HUES48 (cell line): ENCODE data around the gene EBLN2.

ENCODE experiments used
- H3K27ac ChIP-seq: one replicate; pipeline ENCODE4 v1.7.0; 2013; ENCODE audit warnings: low read depth, low read length, inconsistent platforms
- H3K27me3 ChIP-seq: 2 replicates; pipeline ENCODE4 v1.6.1; 2013; ENCODE audit warnings: mild to moderate bottlenecking, low read length; ENCODE audit not compliant: control insufficient read depth, insufficient read depth
- H3K36me3 ChIP-seq: 2 replicates; pipeline ENCODE4 v1.6.1; 2013; ENCODE audit warnings: low read length; ENCODE audit not compliant: control insufficient read depth, insufficient read depth
- H3K4me1 ChIP-seq: 2 replicates; pipeline ENCODE4 v1.6.1; 2013; ENCODE audit warnings: mild to moderate bottlenecking, low read length; ENCODE audit not compliant: control insufficient read depth, insufficient read depth
- H3K4me3 ChIP-seq: 2 replicates; pipeline ENCODE4 v1.5.1; 2013; ENCODE audit warnings: mild to moderate bottlenecking, low read depth, low read length
- H3K9ac ChIP-seq: 2 replicates; pipeline ENCODE4 v1.6.1; 2013; ENCODE audit warnings: mild to moderate bottlenecking, low read depth, low read length, moderate library complexity
- H3K9me3 ChIP-seq: 2 replicates; pipeline ENCODE4 v1.6.1; 2013; ENCODE audit warnings: low read length; ENCODE audit not compliant: control insufficient read depth, insufficient read depth

EBLN2 gene

DNA sequence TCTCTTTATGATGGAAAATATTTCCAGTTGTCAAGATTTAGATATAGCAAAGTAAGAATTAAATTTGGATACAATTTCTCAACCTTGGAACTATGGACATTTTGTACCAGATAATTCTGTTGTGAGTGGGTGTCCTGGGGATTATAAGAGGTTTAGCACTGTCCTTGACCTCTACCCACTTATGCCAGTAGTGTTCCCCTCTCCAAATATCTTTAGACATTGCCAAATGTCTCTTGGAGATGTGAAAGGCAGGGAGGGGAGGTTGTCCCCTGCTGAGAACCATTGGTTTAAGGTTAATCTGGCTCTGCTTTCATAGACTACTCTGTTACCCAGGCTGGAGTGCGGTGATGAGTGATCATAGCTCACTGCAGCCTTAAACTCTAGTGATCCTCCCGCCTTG lies at the start of gene EBLN2:
TSS of gene EBLN2 (plus strand) at position 244 of the 400 bp plus-strand sequence. CDS start 423 bp downstream, outside the sequence.
- Histone ChIP-seq H3K9ac (no peak within 1 kb of the TSS), H3K9me3 (no peaks in the 10 kb centered on the region), H3K4me1 (no peaks in the 10 kb centered on the region), H3K36me3 (peaks cover 72% of the 10 kb centered on the region), H3K27me3 (no peaks in the 10 kb centered on the region), H3K27ac (no peak within 1 kb of the TSS), H3K4me3 (no peak within 1 kb of the TSS)

DNA sequence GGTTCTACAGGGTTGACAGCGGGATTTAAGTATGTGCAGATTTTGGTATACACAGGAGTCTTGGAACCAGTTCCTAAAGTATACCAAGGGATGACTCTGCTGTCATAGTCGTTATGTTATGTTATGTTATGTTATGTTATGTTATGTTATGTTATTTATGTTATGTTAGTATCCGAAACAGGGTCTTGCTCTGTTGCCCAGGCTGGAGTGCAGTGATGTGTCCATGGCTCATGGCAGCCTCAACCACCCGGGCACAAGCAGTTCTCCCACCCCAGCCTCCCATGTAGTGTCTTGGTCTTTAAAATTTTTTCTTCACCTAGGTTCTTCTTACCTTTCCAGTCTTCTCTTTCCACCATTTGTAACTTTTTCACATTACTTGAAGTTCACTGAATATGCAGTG lies 43.2 kb upstream of the EBLN2 start:
- Histone ChIP-seq H3K27me3 (no peaks in the 10 kb centered on the region), H3K9ac (no peak overlapping the region), H3K36me3 (0 out of 2 replicates have a peak, but pooled peaks cover 7% of the 10 kb centered on the region), H3K9me3 (no peaks in the 10 kb centered on the region), H3K4me3 (no peak overlapping the region), H3K27ac (no peak overlapping the region), H3K4me1 (peaks cover 12% of the 10 kb centered on the region)

DNA sequence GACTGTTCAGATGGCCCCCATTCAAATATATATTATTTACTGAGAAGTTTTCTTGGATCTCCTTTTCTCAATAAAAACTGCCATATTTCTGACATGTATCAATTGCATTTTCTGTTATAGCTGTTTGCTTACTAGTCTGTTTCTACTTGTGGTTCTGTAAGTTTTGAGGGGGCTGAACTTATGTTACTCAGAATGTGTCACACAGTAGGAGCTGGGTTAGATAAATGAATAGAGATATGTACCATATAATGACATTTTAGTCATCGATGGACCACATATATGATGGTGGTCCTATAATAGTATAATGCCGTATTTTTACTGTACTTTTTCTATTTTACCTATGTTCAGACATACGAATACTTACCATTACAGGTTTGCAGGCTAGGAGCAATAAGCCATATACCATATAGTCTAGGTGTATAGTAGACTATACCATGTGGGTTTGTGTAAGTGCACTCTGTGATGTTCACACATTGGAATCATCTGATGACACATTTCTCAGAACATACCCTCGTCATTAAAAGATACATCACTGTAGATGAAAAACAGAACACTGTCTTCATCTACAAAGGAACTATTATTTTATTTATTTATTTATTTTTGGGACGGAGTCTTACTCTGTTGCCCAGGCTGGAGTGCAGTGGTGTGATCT lies 42.5 kb upstream of the EBLN2 start:
- H3K4me3 ChIP-seq: no peak overlapping the region
- peaks cover 17% of the 10 kb centered on the region for H3K4me1 ChIP-seq
- no peaks in the 10 kb centered on the region for H3K27me3 ChIP-seq
- H3K9me3 ChIP-seq: no peaks in the 10 kb centered on the region
- 0 out of 2 replicates have a peak, but pooled peaks cover 7% of the 10 kb centered on the region for H3K36me3 ChIP-seq
- H3K9ac ChIP-seq: no peak overlapping the region
- H3K27ac ChIP-seq: no peak overlapping the region

DNA sequence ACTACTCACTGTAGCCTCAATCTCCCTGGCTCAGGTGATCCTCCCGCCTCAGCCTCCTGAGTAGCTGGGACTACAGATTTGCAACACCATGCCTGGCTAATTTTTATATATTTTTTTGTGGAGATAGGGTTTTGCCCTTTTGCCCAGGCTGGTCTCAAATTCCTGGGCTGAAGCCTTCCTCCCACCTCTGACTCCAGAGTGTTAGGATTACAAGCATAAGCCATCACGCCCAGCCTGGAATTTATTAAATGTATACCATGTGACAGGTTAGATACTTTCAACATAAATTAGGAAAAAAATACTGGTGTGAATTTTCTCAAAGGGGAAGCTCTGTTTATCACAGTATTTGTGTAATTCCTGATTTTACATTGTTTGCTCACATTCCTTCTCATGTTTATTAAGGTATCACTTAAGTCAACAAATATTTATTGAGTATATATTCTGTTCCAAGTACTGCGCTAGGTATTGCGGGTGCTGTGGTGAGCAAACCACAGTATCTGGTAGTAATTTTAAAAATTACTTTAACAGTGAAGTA lies 40.1 kb upstream of the EBLN2 start:
- no peaks in the 10 kb centered on the region for H3K27me3 ChIP-seq
- no peak overlapping the region for H3K27ac ChIP-seq
- H3K4me3 ChIP-seq: no peak overlapping the region
- H3K9ac ChIP-seq: no peak overlapping the region
- H3K4me1 ChIP-seq: peaks cover 28% of the 10 kb centered on the region
- 0 out of 2 replicates have a peak, but pooled peaks cover 7% of the 10 kb centered on the region for H3K36me3 ChIP-seq
- H3K9me3 ChIP-seq: no peaks in the 10 kb centered on the region

DNA sequence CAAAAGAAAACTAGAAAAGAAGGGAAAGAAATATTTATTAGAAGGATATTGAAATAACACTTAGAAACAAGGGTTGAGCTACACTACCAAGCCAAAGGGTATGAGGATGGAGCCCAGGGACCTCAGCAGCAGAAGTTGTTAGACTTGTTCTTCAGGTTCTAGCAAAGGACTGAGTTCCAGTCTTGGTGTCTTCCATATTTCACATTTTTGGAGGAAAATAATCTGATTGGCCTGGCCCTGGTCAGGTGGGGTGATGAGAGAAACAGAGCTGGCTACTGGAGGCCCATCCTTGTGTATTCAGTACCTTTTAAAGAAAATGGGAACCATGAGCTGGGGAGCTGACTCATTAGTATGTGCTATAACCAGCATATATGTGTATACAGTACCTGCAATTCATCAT lies 36.6 kb upstream of the EBLN2 start:
- Histone ChIP-seq H3K9me3 (no peaks in the 10 kb centered on the region), H3K4me1 (peaks cover 38% of the 10 kb centered on the region), H3K36me3 (no peaks in the 10 kb centered on the region), H3K27me3 (no peaks in the 10 kb centered on the region), H3K27ac (no peak overlapping the region), H3K9ac (no peak overlapping the region), H3K4me3 (peak overlapping the region; percentile 22; the same call in 1 of the 2 replicates)

DNA sequence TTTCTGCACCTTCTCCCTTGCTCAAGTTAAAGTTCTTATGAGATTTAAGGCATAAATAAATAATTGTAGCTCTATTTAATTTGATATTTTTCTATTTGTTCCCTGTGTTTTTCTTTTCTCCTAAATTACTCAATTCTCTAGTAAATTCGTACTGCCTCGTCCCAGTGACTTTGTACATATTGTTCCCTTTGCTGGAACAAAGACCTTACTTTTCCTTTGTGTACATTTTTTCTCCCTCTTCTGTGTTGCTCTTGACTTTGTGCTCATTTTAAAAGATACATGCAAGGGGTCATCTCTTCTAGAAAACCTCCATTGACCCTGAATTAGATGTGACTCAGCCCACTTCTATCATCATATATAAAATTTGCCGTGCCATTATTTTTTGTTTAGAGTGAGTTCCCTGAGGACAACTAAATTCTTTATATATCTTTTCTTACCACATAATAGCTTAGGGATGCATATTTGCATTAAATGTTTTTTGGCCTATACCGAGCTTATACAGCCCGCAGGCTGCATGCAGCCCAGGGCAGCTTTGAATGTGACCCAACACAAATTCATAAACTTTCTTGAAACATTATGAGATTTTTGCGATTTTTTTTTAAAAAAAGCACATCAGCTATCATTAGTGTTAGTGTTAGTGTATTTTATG lies 35.2 kb upstream of the EBLN2 start:
- Histone ChIP-seq H3K36me3 (no peaks in the 10 kb centered on the region), H3K4me1 (peaks cover 38% of the 10 kb centered on the region), H3K9ac (no peak overlapping the region), H3K27ac (no peak overlapping the region), H3K9me3 (no peaks in the 10 kb centered on the region), H3K4me3 (no peak overlapping the region), H3K27me3 (no peaks in the 10 kb centered on the region)

DNA sequence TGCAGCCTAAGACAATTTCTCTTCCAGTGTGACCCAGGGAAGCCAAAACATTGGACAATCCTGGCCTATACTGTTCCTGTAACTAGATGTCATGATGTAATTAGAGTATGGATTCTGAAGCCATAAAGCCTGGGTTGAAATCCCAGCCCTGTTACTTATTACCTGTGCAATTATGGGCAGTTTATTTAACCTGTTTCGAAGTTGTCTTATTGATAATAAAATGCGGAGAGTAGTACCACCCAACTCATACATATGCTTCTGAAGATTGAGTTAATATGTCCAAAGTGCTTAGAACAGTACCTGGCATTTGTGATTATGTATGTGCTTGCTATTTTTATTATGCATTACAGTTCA lies 34.7 kb upstream of the EBLN2 start:
- Histone ChIP-seq H3K36me3 (no peaks in the 10 kb centered on the region), H3K27ac (no peak overlapping the region)

DNA sequence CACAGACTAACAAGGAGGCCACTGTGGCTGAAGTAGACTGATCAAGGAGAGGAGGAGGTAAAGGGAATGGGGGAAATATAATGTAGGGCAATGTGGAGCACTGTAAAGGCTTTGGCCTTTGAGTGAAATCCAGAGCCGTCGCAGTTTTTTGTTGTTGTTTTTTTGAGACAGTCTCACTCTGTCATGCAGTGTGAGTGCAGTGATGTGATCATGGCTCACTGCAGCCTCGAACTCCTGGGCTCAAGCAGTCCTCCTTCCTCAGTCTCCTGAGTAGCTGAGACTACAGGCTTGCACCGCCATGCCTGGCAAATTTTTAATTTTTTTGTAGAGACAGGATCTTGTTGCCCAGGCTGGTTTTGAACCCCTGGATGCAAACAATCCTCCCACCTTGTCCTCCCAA lies 32.7 kb upstream of the EBLN2 start:
- Histone ChIP-seq H3K9ac (no peak overlapping the region), H3K27ac (no peak overlapping the region)

More for the DNA sequence above, 34.7 kb upstream of the EBLN2 start:
- no peak overlapping the region for H3K9ac ChIP-seq
- H3K27me3 ChIP-seq: no peaks in the 10 kb centered on the region
- no peaks in the 10 kb centered on the region for H3K9me3 ChIP-seq
- no peak overlapping the region for H3K4me3 ChIP-seq
- peaks cover 38% of the 10 kb centered on the region for H3K4me1 ChIP-seq

DNA sequence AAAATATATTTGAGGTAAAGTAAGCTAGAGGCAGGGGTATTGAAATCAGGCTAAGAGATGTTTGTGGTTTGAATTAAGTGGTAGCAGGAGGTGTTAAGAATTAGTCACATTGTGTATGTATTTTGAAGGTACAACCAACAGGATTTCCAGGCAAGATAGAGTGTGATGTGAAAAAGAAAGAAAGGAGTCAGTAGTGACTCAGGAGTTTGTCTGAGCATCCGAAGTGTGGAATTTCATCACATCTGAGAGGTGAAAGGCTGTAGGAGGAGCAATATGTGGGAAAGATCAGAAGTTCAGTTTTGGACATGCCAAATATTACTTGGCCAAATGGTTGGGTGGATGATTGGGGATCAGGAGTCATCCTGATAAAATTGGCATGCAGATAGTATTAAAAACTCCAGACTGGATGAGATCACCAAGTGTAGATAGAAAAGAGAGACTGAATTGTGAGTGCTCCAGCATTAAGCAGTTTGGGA lies 32.1 kb upstream of the EBLN2 start:
- H3K36me3 ChIP-seq: no peaks in the 10 kb centered on the region
- no peak overlapping the region for H3K4me3 ChIP-seq
- H3K27me3 ChIP-seq: no peaks in the 10 kb centered on the region
- no peak overlapping the region for H3K27ac ChIP-seq
- no peak overlapping the region for H3K9ac ChIP-seq
- H3K9me3 ChIP-seq: no peaks in the 10 kb centered on the region
- H3K4me1 ChIP-seq: peaks cover 18% of the 10 kb centered on the region

More for the DNA sequence above, 32.7 kb upstream of the EBLN2 start:
- no peaks in the 10 kb centered on the region for H3K36me3 ChIP-seq
- H3K4me1 ChIP-seq: peaks cover 22% of the 10 kb centered on the region
- H3K9me3 ChIP-seq: no peaks in the 10 kb centered on the region
- no peak overlapping the region for H3K4me3 ChIP-seq
- H3K27me3 ChIP-seq: no peaks in the 10 kb centered on the region

DNA sequence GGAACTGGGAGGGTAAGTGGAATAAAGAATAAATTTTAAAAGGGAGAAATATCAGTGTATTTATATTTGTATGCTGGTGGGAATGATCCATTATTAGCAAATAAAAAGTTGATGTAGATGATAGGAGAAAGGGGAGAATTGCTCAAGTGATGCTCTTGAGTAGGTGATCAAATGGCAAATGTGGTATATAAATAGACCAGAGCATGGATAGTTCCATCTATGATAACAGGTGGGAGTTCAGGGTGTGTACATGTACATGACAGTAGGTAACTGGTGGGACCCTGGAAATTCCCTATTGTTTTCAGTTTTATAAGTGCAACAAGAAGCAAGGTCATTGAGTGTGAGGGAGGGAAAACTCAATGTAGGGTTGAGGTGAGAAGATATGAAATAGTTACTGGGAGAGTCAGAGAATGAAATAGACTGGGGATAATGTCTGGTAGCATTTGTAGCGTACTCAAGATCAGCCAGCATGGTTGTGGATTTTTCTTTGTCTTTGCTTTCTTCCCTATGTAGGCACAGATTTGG lies 31.3 kb upstream of the EBLN2 start:
- no peak overlapping the region for H3K9ac ChIP-seq
- H3K36me3 ChIP-seq: no peaks in the 10 kb centered on the region
- H3K4me3 ChIP-seq: no peak overlapping the region
- no peak overlapping the region for H3K27ac ChIP-seq
- H3K4me1 ChIP-seq: peaks cover 10% of the 10 kb centered on the region; the same call in 1 of the 2 replicates
- H3K27me3 ChIP-seq: no peaks in the 10 kb centered on the region
- no peaks in the 10 kb centered on the region for H3K9me3 ChIP-seq

DNA sequence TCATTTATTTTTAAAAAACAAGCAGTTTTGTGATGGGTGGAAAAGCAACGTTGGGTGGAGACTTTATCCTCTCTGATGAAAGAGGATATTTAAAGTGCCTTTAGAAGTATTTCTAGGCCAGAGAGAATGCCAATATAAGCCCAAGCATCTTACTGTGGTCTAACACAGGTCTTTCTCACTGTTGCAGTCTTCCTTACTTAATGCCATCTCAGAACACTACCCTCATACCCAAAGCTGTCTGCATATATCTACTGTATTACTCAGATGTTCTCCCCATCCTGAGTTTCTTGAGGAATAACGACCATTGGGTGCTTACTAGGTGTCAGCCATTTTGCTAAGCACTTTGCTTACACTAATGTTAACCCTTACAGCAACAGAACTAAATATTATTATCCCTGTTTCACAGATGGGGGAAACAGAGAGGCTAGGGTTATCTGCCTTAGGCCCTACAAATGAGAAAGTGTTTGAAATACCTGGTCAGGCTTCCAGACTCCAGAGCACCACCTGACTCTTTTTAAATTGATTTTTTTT lies 29.8 kb upstream of the EBLN2 start:
- Histone ChIP-seq H3K4me3 (no peak overlapping the region), H3K36me3 (no peaks in the 10 kb centered on the region), H3K4me1 (peaks cover 18% of the 10 kb centered on the region), H3K9ac (no peak overlapping the region), H3K9me3 (no peaks in the 10 kb centered on the region), H3K27me3 (no peaks in the 10 kb centered on the region), H3K27ac (no peak overlapping the region)
